ENCODE measurements around the gene STAC3. TPM values are rescaled to one million over a fixed set of nuclear protein-coding genes. Genes with fewer than 3 reads are reported as not detected.

STAC3 gene
- total RNA-seq, 1 experiment from 2014 or later: 2.5 TPM

GRCh38 chr12:57258977-57259970, 8.3 kb upstream of the STAC3 start:
- Histone ChIP-seq H3K4me3 (replicated peaks in 1 of 2; ENCODE audit: low read depth in 1 of 2, low read length in 2 of 2) (no peak overlapping the region), H3K9me2 (ENCODE audit: insufficient read depth) (no peaks in the 10 kb centered on the region), H3K27me3 (ENCODE audit: insufficient read depth, low read length) (no peaks in the 10 kb centered on the region), H3K27ac (ENCODE audit: low read depth, low read length) (no peak overlapping the region), H4K20me1 (ENCODE audit: insufficient read depth) (no peaks in the 10 kb centered on the region), H3K36me3 (ENCODE audit: control insufficient read depth in 1 of 2, insufficient read depth in 2 of 2, low read length in 2 of 2) (peaks cover 5 to 6% of the 10 kb centered on the region in 2 experiments; a peak in 2 of 4 replicates), H2AFZ (ENCODE audit: low read depth, low read length, poor library complexity, severe bottlenecking) (no peak overlapping the region), H3K9ac (ENCODE audit: low read length) (no peak overlapping the region), H3K79me2 (ENCODE audit: insufficient read depth, low read length) (no peaks in the 10 kb centered on the region), H3K4me1 (ENCODE audit: control insufficient read depth in 1 of 2, insufficient read depth in 2 of 2, low read length in 2 of 2) (peaks cover 3 to 4% of the 10 kb centered on the region in 2 experiments; a peak in 1 of 4 replicates), H3K4me2 (ENCODE audit: low read length) (no peak overlapping the region), H3K9me3 (ENCODE audit: control insufficient read depth in 1 of 2, insufficient read depth in 1 of 2, low read depth in 1 of 2, low read length in 2 of 2) (no peaks in the 10 kb centered on the region)
- BruUV-seq (replicated peaks): no TSS peak
- RAD21 ChIA-PET (ENCODE audit: low non-redundant PET in 1 of 2, low total read pairs in 2 of 2, uncharacterized antibody in 2 of 2, unreplicated experiment in 2 of 2): interaction anchor here in 1 of 2 experiments (0.6 kb wide), 1 partner anchor 16 kb away, joined by 5 read pairs; no protein-coding TSS in a partner anchor
- CTCF ChIA-PET: no interaction called here
- ATAC-seq (no peak), DNase-seq (ENCODE audit: low read depth, low spot score) (no peak)
- TF ChIP-seq SRF (IDR thresholded peaks at IDR 0.05; ENCODE audit: low read depth) (no peak), EGR1 (IDR thresholded peaks at IDR 0.05; ENCODE audit: low read depth) (no peak), CEBPB (IDR thresholded peaks at IDR 0.05; ENCODE audit: low read depth) (no peak), SP1 (IDR thresholded peaks at IDR 0.05; ENCODE audit: low read depth) (no peak)
- intact Hi-C loops (cut with micrococcal nuclease): no loop called here
- POLR2A ChIA-PET: no interaction called here

- H2AFZ ChIP-seq (ENCODE audit: low read depth, low read length, poor library complexity, severe bottlenecking): no peak overlapping the region
- H3K9ac ChIP-seq (ENCODE audit: low read length): no peak overlapping the region
- H3K9me3 ChIP-seq (ENCODE audit: control insufficient read depth in 1 of 2, insufficient read depth in 1 of 2, low read depth in 1 of 2, low read length in 2 of 2): no peaks in the 10 kb centered on the region
- DNase-seq (ENCODE audit: low read depth, low spot score): no peak
- BruUV-seq (replicated peaks): no TSS peak
- H3K27ac ChIP-seq (ENCODE audit: low read depth, low read length): no peak overlapping the region
- H3K27me3 ChIP-seq (ENCODE audit: insufficient read depth, low read length): no peaks in the 10 kb centered on the region
- no peaks in the 10 kb centered on the region for H4K20me1 ChIP-seq (ENCODE audit: insufficient read depth)
- no peak for TF ChIP-seq SRF (IDR thresholded peaks at IDR 0.05; ENCODE audit: low read depth)
- no peak for TF ChIP-seq ZBTB33 (IDR thresholded peaks at IDR 0.05; ENCODE audit: extremely low read depth, insufficient replicate concordance, low read length)
- no peak for TF ChIP-seq POLR2A (IDR thresholded peaks at IDR 0.05; ENCODE audit: borderline replicate concordance, extremely low read depth, insufficient read depth, insufficient read length)
- no peak for TF ChIP-seq CBX3 (IDR thresholded peaks at IDR 0.05; ENCODE audit: low read depth)
- H3K4me3 ChIP-seq (replicated peaks in 1 of 2; ENCODE audit: low read depth in 1 of 2, low read length in 2 of 2): no peak overlapping the region
- H3K79me2 ChIP-seq (ENCODE audit: insufficient read depth, low read length): no peaks in the 10 kb centered on the region
- no peaks in the 10 kb centered on the region for H3K4me1 ChIP-seq (ENCODE audit: control insufficient read depth in 1 of 2, insufficient read depth in 2 of 2, low read length in 2 of 2)
- no peaks in the 10 kb centered on the region for H3K9me2 ChIP-seq (ENCODE audit: insufficient read depth)
- ChIA-PET CTCF (interaction anchor here (1.1 kb wide), 1 partner anchor 200 kb away, joined by 3 read pairs; no protein-coding TSS in a partner anchor), POLR2A (no interaction called here), RAD21 (ENCODE audit: low non-redundant PET in 1 of 2, low total read pairs in 2 of 2, uncharacterized antibody in 2 of 2, unreplicated experiment in 2 of 2) (no interaction called here)
- no peak overlapping the region for H3K4me2 ChIP-seq (ENCODE audit: low read length)
- no peak for ATAC-seq
- H3K36me3 ChIP-seq (ENCODE audit: control insufficient read depth in 1 of 2, insufficient read depth in 2 of 2, low read length in 2 of 2): peaks cover 5 to 6% of the 10 kb centered on the region in 2 experiments; a peak in 2 of 4 replicates
- intact Hi-C loops (cut with micrococcal nuclease): no loop called here
Observed at GRCh38 chr12:57255916-57256315, 4.9 kb upstream of the STAC3 start.
